ENCODE results near the gene CACNG4. TPM values are rescaled to one million over a fixed set of nuclear protein-coding genes. Genes with fewer than 3 reads are reported as not detected.

CACNG4 gene
- total RNA-seq, 1 experiment from 2014 or later, result not detected

DNA sequence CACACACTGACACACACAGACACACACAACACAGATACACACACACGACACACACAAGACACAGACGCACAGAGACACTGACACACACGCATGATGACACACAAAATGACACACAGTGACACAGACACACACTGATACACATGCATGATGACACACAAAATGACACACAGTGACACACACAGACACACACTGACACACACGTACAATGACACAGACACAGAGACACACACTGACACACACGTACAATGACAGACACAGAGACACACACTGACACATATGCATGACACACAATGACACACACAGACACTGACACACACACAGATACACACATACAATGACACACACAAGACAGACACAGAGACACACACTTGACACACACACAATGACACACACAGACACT, 90.1 kb downstream of the CACNG4 start:
- ChIA-PET CTCF (no interaction called here), RAD21 (ENCODE audit: low non-redundant PET in 1 of 2, low total read pairs in 2 of 2, uncharacterized antibody in 2 of 2, unreplicated experiment in 2 of 2) (no interaction called here), POLR2A (no interaction called here)
- no peaks in the 10 kb centered on the region for H3K9me2 ChIP-seq (ENCODE audit: insufficient read depth)
- no peak overlapping the region for H3K27ac ChIP-seq (ENCODE audit: low read depth, low read length)
- no peaks in the 10 kb centered on the region for H3K27me3 ChIP-seq (ENCODE audit: insufficient read depth, low read length)
- H3K4me3 ChIP-seq (replicated peaks in 1 of 2; ENCODE audit: low read depth in 1 of 2, low read length in 2 of 2), result no peak overlapping the region
- BruUV-seq (replicated peaks), result no TSS peak
- TF ChIP-seq YY1 (IDR thresholded peaks at IDR 0.05; ENCODE audit: extremely low read depth, insufficient replicate concordance, low read depth, low read length) (no peak), EGR1 (IDR thresholded peaks at IDR 0.05; ENCODE audit: low read depth) (no peak), ELF1 (IDR thresholded peaks at IDR 0.05; ENCODE audit: borderline replicate concordance, low read depth) (no peak), JUND (IDR thresholded peaks at IDR 0.05) (no peak), SIN3A (IDR thresholded peaks at IDR 0.05; ENCODE audit: low read depth) (no peak), SRF (IDR thresholded peaks at IDR 0.05; ENCODE audit: low read depth) (no peak), FOSL1 (IDR thresholded peaks at IDR 0.05; ENCODE audit: low read depth) (no peak), CEBPB (IDR thresholded peaks at IDR 0.05; ENCODE audit: low read depth) (no peak), CBX3 (IDR thresholded peaks at IDR 0.05; ENCODE audit: low read depth) (no peak), POLR2AphosphoS5 (IDR thresholded peaks at IDR 0.05; ENCODE audit: low read depth, low read length) (no peak), ZNF274 (IDR thresholded peaks at IDR 0.05; ENCODE audit: low read depth, low read length) (no peak), ZFX (IDR thresholded peaks at IDR 0.05) (no peak), SP1 (IDR thresholded peaks at IDR 0.05; ENCODE audit: low read depth) (no peak), RAD21 (IDR thresholded peaks at IDR 0.05; ENCODE audit: low read depth) (no peak), EZH2 (IDR thresholded peaks at IDR 0.05) (no peak)
- TF ChIP-seq, protein P1, sequence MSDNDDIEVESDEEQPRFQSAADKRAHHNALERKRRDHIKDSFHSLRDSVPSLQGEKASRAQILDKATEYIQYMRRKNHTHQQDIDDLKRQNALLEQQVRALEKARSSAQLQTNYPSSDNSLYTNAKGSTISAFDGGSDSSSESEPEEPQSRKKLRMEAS (IDR thresholded peaks at IDR 0.05), result no peak
- TF ChIP-seq, protein P2, sequence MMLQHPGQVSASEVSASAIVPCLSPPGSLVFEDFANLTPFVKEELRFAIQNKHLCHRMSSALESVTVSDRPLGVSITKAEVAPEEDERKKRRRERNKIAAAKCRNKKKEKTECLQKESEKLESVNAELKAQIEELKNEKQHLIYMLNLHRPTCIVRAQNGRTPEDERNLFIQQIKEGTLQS (IDR thresholded peaks at IDR 0.05), result no peak
- TF ChIP-seq, protein P3, sequence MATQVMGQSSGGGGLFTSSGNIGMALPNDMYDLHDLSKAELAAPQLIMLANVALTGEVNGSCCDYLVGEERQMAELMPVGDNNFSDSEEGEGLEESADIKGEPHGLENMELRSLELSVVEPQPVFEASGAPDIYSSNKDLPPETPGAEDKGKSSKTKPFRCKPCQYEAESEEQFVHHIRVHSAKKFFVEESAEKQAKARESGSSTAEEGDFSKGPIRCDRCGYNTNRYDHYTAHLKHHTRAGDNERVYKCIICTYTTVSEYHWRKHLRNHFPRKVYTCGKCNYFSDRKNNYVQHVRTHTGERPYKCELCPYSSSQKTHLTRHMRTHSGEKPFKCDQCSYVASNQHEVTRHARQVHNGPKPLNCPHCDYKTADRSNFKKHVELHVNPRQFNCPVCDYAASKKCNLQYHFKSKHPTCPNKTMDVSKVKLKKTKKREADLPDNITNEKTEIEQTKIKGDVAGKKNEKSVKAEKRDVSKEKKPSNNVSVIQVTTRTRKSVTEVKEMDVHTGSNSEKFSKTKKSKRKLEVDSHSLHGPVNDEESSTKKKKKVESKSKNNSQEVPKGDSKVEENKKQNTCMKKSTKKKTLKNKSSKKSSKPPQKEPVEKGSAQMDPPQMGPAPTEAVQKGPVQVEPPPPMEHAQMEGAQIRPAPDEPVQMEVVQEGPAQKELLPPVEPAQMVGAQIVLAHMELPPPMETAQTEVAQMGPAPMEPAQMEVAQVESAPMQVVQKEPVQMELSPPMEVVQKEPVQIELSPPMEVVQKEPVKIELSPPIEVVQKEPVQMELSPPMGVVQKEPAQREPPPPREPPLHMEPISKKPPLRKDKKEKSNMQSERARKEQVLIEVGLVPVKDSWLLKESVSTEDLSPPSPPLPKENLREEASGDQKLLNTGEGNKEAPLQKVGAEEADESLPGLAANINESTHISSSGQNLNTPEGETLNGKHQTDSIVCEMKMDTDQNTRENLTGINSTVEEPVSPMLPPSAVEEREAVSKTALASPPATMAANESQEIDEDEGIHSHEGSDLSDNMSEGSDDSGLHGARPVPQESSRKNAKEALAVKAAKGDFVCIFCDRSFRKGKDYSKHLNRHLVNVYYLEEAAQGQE (IDR thresholded peaks at IDR 0.05; ENCODE audit: low read depth), result no peak
- TF ChIP-seq, protein P4, sequence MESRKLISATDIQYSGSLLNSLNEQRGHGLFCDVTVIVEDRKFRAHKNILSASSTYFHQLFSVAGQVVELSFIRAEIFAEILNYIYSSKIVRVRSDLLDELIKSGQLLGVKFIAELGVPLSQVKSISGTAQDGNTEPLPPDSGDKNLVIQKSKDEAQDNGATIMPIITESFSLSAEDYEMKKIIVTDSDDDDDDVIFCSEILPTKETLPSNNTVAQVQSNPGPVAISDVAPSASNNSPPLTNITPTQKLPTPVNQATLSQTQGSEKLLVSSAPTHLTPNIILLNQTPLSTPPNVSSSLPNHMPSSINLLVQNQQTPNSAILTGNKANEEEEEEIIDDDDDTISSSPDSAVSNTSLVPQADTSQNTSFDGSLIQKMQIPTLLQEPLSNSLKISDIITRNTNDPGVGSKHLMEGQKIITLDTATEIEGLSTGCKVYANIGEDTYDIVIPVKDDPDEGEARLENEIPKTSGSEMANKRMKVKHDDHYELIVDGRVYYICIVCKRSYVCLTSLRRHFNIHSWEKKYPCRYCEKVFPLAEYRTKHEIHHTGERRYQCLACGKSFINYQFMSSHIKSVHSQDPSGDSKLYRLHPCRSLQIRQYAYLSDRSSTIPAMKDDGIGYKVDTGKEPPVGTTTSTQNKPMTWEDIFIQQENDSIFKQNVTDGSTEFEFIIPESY (IDR thresholded peaks at IDR 0.05; ENCODE audit: extremely low read depth, insufficient replicate concordance, low read length), result no peak
- H2AFZ ChIP-seq (ENCODE audit: low read depth, low read length, poor library complexity, severe bottlenecking), result no peak overlapping the region
- H4K20me1 ChIP-seq (ENCODE audit: insufficient read depth), result no peaks in the 10 kb centered on the region
- no peaks in the 10 kb centered on the region for H3K4me1 ChIP-seq (ENCODE audit: control insufficient read depth in 1 of 2, insufficient read depth in 2 of 2, low read length in 2 of 2)
- H3K4me2 ChIP-seq (ENCODE audit: low read length), result no peak overlapping the region
- no peaks in the 10 kb centered on the region for H3K36me3 ChIP-seq (ENCODE audit: control insufficient read depth in 1 of 2, insufficient read depth in 2 of 2, low read length in 2 of 2)
- H3K9me3 ChIP-seq (ENCODE audit: control insufficient read depth in 1 of 2, insufficient read depth in 1 of 2, low read depth in 1 of 2, low read length in 2 of 2), result peaks cover 0 to 2% of the 10 kb centered on the region in 2 experiments; a peak in 1 of 4 replicates
- intact Hi-C loops (cut with micrococcal nuclease), result no loop called here
- ATAC-seq (no peak), DNase-seq (ENCODE audit: low read depth, low spot score) (no peak)
- no peak overlapping the region for H3K9ac ChIP-seq (ENCODE audit: low read length)
- no peaks in the 10 kb centered on the region for H3K79me2 ChIP-seq (ENCODE audit: insufficient read depth, low read length)

All from HCT116 (cell line).